Frontal cortex (tissue), 4 donors: Measurements from ENCODE around the gene PNPLA1. TPM values are rescaled to one million over a fixed set of nuclear protein-coding genes. Genes with fewer than 3 reads are reported as not detected.

ENCODE experiments used
- DNase-seq, 2 donors: peaks; one replicate each; pipeline ENCODE4 v3.0.0; 2012; ENCODE audit warnings: low spot score in 2 of 2
- FAIRE-seq: peaks from 2 replicates; lab custom pipeline; 2012; peaks lifted over from hg19 to GRCh38; lab: Jason Lieb, UNC
- total RNA-seq: library from RNA; depleted of rRNA; stranded (reverse); fragments of >200 nt; gene quantifications from one replicate; pipeline ENCODE4 v1.2.3, GENCODE V29; 2014
- donor health status: control.
- donor health status: control.
- donor health status: control.

Gene PNPLA1
- total RNA-seq, 1 donor from 2014 or later, result not detected

- DNase-seq, result no peak
- FAIRE-seq, result no peak
Measured at GRCh38 chr6:36350082-36350481, 80.2 kb downstream of the PNPLA1 start.

- FAIRE-seq (no peak), DNase-seq (no peak)
Measured at GRCh38 chr6:36350681-36351571, 81.1 kb downstream of the PNPLA1 start.

- no peak for FAIRE-seq
- no peak for DNase-seq
Measured at GRCh38 chr6:36352477-36353157, 82.8 kb downstream of the PNPLA1 start.

- no peak for DNase-seq
- FAIRE-seq, result no peak
Measured at GRCh38 chr6:36353411-36353915, 83.6 kb downstream of the PNPLA1 start.

- FAIRE-seq (no peak), DNase-seq (no peak)
Measured at GRCh38 chr6:36355819-36356218, 86.0 kb downstream of the PNPLA1 start.

- DNase-seq (no peak), FAIRE-seq (no peak)
Measured at GRCh38 chr6:36357872-36358225, 88.0 kb downstream of the PNPLA1 start.

Other genes starting within 250 kb of the PNPLA1 start
- gene SLC26A8, start 245.4 kb upstream of the PNPLA1 start, total RNA-seq, result 5.7 TPM
- gene MAPK14, start 242.3 kb upstream of the PNPLA1 start, total RNA-seq, result 34.2 TPM
- gene MAPK13, start 139.5 kb upstream of the PNPLA1 start, total RNA-seq, result 1.2 TPM
- gene BRPF3, start 73.3 kb upstream of the PNPLA1 start, total RNA-seq, result 17.9 TPM
- under 0.01 TPM for gene BNIP5, start 66.8 kb downstream of the PNPLA1 start, total RNA-seq
- gene ETV7, start 117.6 kb downstream of the PNPLA1 start, total RNA-seq, result not detected
- gene PXT1, start 172.8 kb downstream of the PNPLA1 start, total RNA-seq, result not detected
- 68.1 TPM for gene KCTD20, start 172.9 kb downstream of the PNPLA1 start, total RNA-seq